K562 (cell line): ENCODE data around the gene TMEM117. TPM values are rescaled to one million over a fixed set of nuclear protein-coding genes. Genes with fewer than 3 reads are reported as not detected.

ENCODE experiments used
- ARID4B ChIP-seq: sonication (generic); formaldehyde crosslinking; IDR thresholded peaks from 2 replicates; pipeline ENCODE4 v1.8.0; 2022; ENCODE audit warnings: mild to moderate bottlenecking, missing genetic modification reagents
- E4F1 ChIP-seq: fragments of 250-450 bp; sonication (Bioruptor Pico); IDR thresholded peaks from 2 replicates; pipeline ENCODE4 v1.5.0; 2021; ENCODE audit warnings: mild to moderate bottlenecking, borderline replicate concordance
- ERF ChIP-seq: fragments of 450-650 bp; formaldehyde crosslinking; IDR thresholded peaks from 2 replicates; pipeline ENCODE4 v1.4.0; 2020; ENCODE audit warnings: mild to moderate bottlenecking, mixed read lengths
- FIP1L1 ChIP-seq: fragments of 200-400 bp; formaldehyde crosslinking; IDR thresholded peaks from 2 replicates; pipeline ENCODE4 v1.6.1; 2018; ENCODE audit warnings: mild to moderate bottlenecking, low read depth, low read length; ENCODE audit not compliant: poor library complexity, severe bottlenecking
- HINFP ChIP-seq: fragments of 450-650 bp; conservative IDR thresholded peaks from 2 replicates; pipeline ENCODE4 v1.6.1; 2016; ENCODE audit warnings: missing genetic modification characterization, low read depth, mild to moderate bottlenecking, control low read depth, missing compliant biosample characterization
- HNRNPK ChIP-seq: fragments of 200-400 bp; formaldehyde crosslinking; IDR thresholded peaks from one replicate; pipeline ENCODE4 v1.6.1; 2018; ENCODE audit warnings: mild to moderate bottlenecking, low read depth, low read length; ENCODE audit not compliant: poor library complexity, severe bottlenecking
- HNRNPLL ChIP-seq: fragments of 200-400 bp; formaldehyde crosslinking; IDR thresholded peaks from 2 replicates; pipeline ENCODE4 v1.6.1; 2017; ENCODE audit warnings: low read length, low read depth, mild to moderate bottlenecking; ENCODE audit not compliant: poor library complexity, severe bottlenecking
- NR2C2 ChIP-seq, 2 experiments: fragments of 200-800 bp in 1 of 2; sonication (Bioruptor generic) in 1 of 2; sonication (generic) in 1 of 2; formaldehyde crosslinking in 1 of 2; IDR thresholded peaks; 2 replicates each; pipeline versions ENCODE4 v1.6.1 to v1.8.0; 2016 to 2022; ENCODE audit warnings: mild to moderate bottlenecking in 1 of 2, missing compliant biosample characterization in 1 of 2, missing genetic modification characterization in 1 of 2, missing genetic modification reagents in 1 of 2
- POLR2A ChIP-seq: fragments of 450-650 bp; conservative IDR thresholded peaks from 2 replicates; pipeline ENCODE4 v1.6.1; 2016
- POLR2AphosphoS2 ChIP-seq: IDR thresholded peaks from 2 replicates; pipeline ENCODE4 v1.6.1; 2012; ENCODE audit warnings: low read length, improper control_type of control experiment
- SAFB2 ChIP-seq: fragments of 200-400 bp; formaldehyde crosslinking; IDR thresholded peaks from 2 replicates; pipeline ENCODE4 v1.6.1; 2018; ENCODE audit warnings: borderline replicate concordance, low read length, low read depth, moderate library complexity; ENCODE audit not compliant: severe bottlenecking
- ZC3H4 ChIP-seq: sonication (generic); formaldehyde crosslinking; IDR thresholded peaks from 2 replicates; pipeline ENCODE4 v1.9.0; 2021; ENCODE audit warnings: missing genetic modification reagents, borderline replicate concordance
- ZNF384 ChIP-seq: IDR thresholded peaks from 2 replicates; pipeline ENCODE4 v1.6.1; 2012; ENCODE audit warnings: low read depth, low read length, improper control_type of control experiment
- ZNF41 ChIP-seq: fragments of 250-450 bp; sonication (Bioruptor Pico); conservative IDR thresholded peaks from 2 replicates; pipeline ENCODE4 v1.4.0; 2020; ENCODE audit warnings: mild to moderate bottlenecking
- ZZZ3 ChIP-seq: fragments of 450-650 bp; IDR thresholded peaks from 2 replicates; pipeline ENCODE4 v1.6.1; 2016; ENCODE audit warnings: antibody characterized with exemption, mild to moderate bottlenecking, moderate library complexity
- polyA plus RNA-seq, 8 experiments: library from polyadenylated mRNA; depleted of rRNA in 4 of 8; stranded (reverse) in 5 of 8; unstranded in 3 of 8; fragments of >200 nt; fragmentation: Nextera tagmentation in 2 of 8; fragmentation: Illumina TruSeq in 1 of 8; extraction: Ambion mirVana in 2 of 8; extraction: Trizol in 1 of 8; gene quantifications; 2 replicates each; pipeline versions ENCODE4 v1.2.1 to v1.2.3, GENCODE V29; 2011 to 2014; ENCODE audit warnings: inconsistent platforms in 1 of 8, missing spikeins in 1 of 8
- total RNA-seq, 7 experiments: library from RNA; depleted of rRNA in 6 of 7; stranded (reverse); fragments of >200 nt in 6 of 7; fragmentation: Illumina TruSeq in 2 of 7; extraction: Trizol in 2 of 7; gene quantifications; 2 replicates each; pipeline versions ENCODE4 v1.2.1 to v1.2.3, GENCODE V29; 2011 to 2021; ENCODE audit warnings: low replicate concordance in 1 of 7

Gene TMEM117
- total and polyA plus RNA-seq, 9 of the 15 experiments (the other 6 are each of a cell fraction or from before 2014, with no cell fraction given) = 0.31 to 2.8 (median 1.0) TPM

GRCh38 chr12:44260581-44260980, 424.7 kb downstream of the TMEM117 start (continued):
- no peak for TF ChIP-seq ARID4B (CRISPR knock-in tag)
- TF ChIP-seq POLR2A = no peak
- no peak for TF ChIP-seq HINFP (tag)
- no peak for TF ChIP-seq POLR2AphosphoS2
- TF ChIP-seq ZNF41 (CRISPR knock-in tag) = no peak
- TF ChIP-seq HNRNPLL = no peak
- TF ChIP-seq SAFB2 = no peak
- no peak for TF ChIP-seq ZNF384
- no peak for TF ChIP-seq NR2C2 (CRISPR knock-in tag; IDR thresholded peaks at IDR 0.05)
- no peak for TF ChIP-seq NR2C2 (tag; IDR thresholded peaks at IDR 0.05)
- TF ChIP-seq E4F1 = no peak
- no peak for TF ChIP-seq FIP1L1
- no peak for TF ChIP-seq ZC3H4 (CRISPR knock-in tag)
- no peak for TF ChIP-seq HNRNPK
- no peak for TF ChIP-seq ZZZ3
- TF ChIP-seq ERF (CRISPR knock-in tag) = no peak
